K562 (cell line): Measurements from ENCODE around the gene CHD8. TPM values are rescaled to one million over a fixed set of nuclear protein-coding genes. Genes with fewer than 3 reads are reported as not detected.
A peak's percentile ranks its signal among the peaks of the same experiment; 100 is the strongest.

ENCODE experiments used
- ATF7 ChIP-seq: fragments of 450-650 bp; IDR thresholded peaks from 2 replicates; pipeline ENCODE4 v1.7.1; 2014; ENCODE audit warnings: mild to moderate bottlenecking, moderate library complexity
- BACH1 ChIP-seq: fragments of 200-800 bp; sonication (Bioruptor generic); IDR thresholded peaks from 2 replicates; pipeline ENCODE4 v1.6.1; 2016; ENCODE audit warnings: missing genetic modification characterization, missing compliant biosample characterization
- EGR1 ChIP-seq: fragments of 450-650 bp; conservative IDR thresholded peaks from 2 replicates; pipeline ENCODE4 v1.6.1; 2017; ENCODE audit warnings: mild to moderate bottlenecking
- IFI16 ChIP-seq: fragments of 250-450 bp; sonication (Bioruptor Pico); IDR thresholded peaks from 2 replicates; pipeline ENCODE4 v2.1.2; 2022; ENCODE audit warnings: mild to moderate bottlenecking, inconsistent platforms
- PHF8 ChIP-seq: fragments of 200-600 bp; sonication (generic); IDR thresholded peaks from 2 replicates; pipeline ENCODE4 v1.6.1; 2012; ENCODE audit warnings: mixed run types, mild to moderate bottlenecking, inconsistent platforms, low read length, moderate library complexity, borderline replicate concordance
- SUPT5H ChIP-seq: fragments of 450-650 bp; IDR thresholded peaks from 2 replicates; pipeline ENCODE4 v1.6.1; 2016
- U2AF1 ChIP-seq: fragments of 200-400 bp; formaldehyde crosslinking; optimal IDR thresholded peaks from 2 replicates; pipeline ENCODE3; 2017; ENCODE audit warnings: mild to moderate bottlenecking, low read depth, low read length, moderate library complexity
- ZBTB7A ChIP-seq: IDR thresholded peaks from 2 replicates; pipeline ENCODE4 v1.6.1; 2011; ENCODE audit warnings: low read depth, mild to moderate bottlenecking, low read length, moderate library complexity, borderline replicate concordance; ENCODE audit not compliant: control insufficient read depth
- polyA plus RNA-seq, 8 experiments: library from polyadenylated mRNA; depleted of rRNA in 4 of 8; stranded (reverse) in 5 of 8; unstranded in 3 of 8; fragments of >200 nt; fragmentation: Nextera tagmentation in 2 of 8; fragmentation: Illumina TruSeq in 1 of 8; extraction: Ambion mirVana in 2 of 8; extraction: Trizol in 1 of 8; gene quantifications; 2 replicates each; pipeline versions ENCODE4 v1.2.1 to v1.2.3, GENCODE V29; 2011 to 2014; ENCODE audit warnings: inconsistent platforms in 1 of 8, missing spikeins in 1 of 8
- total RNA-seq, 7 experiments: library from RNA; depleted of rRNA in 6 of 7; stranded (reverse); fragments of >200 nt in 6 of 7; fragmentation: Illumina TruSeq in 2 of 7; extraction: Trizol in 2 of 7; gene quantifications; 2 replicates each; pipeline versions ENCODE4 v1.2.1 to v1.2.3, GENCODE V29; 2011 to 2021; ENCODE audit warnings: low replicate concordance in 1 of 7
- TF ChIP-seq, protein P1 (sequence below), 3 experiments: fragments of 200-800 bp in 1 of 3; sonication (Bioruptor generic) in 1 of 3; sonication (generic) in 1 of 3; formaldehyde crosslinking in 1 of 3; IDR thresholded peaks; 2 replicates each; pipeline versions ENCODE4 v1.6.1 to v1.8.0; 2016 to 2022; ENCODE audit warnings: mild to moderate bottlenecking in 2 of 3, missing compliant biosample characterization in 2 of 3, missing genetic modification characterization in 2 of 3, missing genetic modification reagents in 1 of 3
- TF ChIP-seq, protein P2 (sequence below): IDR thresholded peaks from 2 replicates; pipeline ENCODE4 v1.6.1; 2016; ENCODE audit warnings: missing genetic modification characterization, missing compliant biosample characterization
- TF ChIP-seq, protein P3 (sequence below): fragments of 250-450 bp; sonication (Bioruptor Pico); IDR thresholded peaks from 2 replicates; pipeline ENCODE4 v1.9.0; 2021; ENCODE audit warnings: mild to moderate bottlenecking, inconsistent platforms
- TF ChIP-seq, protein P4 (sequence below), 2 experiments: fragments of 450-650 bp; formaldehyde crosslinking in 1 of 2; IDR thresholded peaks; 2 replicates each; pipeline versions ENCODE4 v1.4.0 to v1.6.1; 2014 to 2020; ENCODE audit warnings: mild to moderate bottlenecking in 2 of 2, borderline replicate concordance in 1 of 2, low read depth in 1 of 2

CHD8 gene
- total and polyA plus RNA-seq, 9 of the 15 experiments (the other 6 are each of a cell fraction or from before 2014, with no cell fraction given) = 11.1 to 51.2 (median 32.8) TPM

DNA sequence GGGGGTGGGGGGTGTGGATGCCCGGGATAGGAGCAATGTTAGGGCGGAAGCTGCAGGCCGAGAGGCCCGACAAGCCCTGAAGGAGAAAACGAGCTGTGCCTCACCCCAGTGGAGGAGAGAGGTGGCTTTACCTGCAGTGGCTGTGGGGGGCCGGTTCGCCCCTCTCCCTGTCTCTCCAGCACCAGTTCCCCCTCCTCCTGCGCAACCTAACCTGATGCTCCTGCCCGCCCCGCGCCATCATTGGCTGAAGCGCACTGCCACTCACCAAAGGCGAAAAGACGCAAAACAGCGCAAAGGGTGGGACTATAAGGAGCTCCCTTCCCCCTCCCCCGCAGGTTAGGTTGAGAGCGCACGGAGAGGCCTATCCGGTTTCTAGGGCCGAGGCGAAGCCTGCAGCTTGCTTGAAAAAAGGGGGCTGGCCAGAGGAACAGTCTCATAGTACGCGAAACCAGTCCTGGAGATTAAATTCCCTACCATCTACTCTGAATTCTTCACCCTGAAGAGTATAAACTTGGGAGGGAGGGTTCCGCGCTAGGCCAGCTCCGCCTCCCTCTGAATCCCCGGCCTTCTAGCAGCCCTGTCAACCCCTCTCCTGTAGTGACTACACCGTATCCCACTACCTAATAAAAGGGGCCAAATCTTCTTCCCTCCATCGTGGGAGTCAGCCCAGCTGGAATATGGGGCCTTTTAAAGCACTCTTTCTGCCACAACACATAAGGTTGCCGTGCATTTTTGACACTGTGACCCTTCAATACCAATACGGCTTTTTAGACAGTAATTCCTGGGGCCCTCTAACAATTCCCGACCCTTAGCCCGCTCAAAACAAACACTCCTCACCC is 18.6 kb downstream of the CHD8 start (continued):
- TF ChIP-seq, protein P1, sequence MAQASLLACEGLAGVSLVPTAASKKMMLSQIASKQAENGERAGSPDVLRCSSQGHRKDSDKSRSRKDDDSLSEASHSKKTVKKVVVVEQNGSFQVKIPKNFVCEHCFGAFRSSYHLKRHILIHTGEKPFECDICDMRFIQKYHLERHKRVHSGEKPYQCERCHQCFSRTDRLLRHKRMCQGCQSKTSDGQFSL (CRISPR knock-in tag; IDR thresholded peaks at IDR 0.05) = peak; percentile 66; the same call in 1 of the 2 replicates
- TF ChIP-seq, protein P1 (tag; IDR thresholded peaks at IDR 0.05) = peak in 1 of 2 experiments; percentile 65; a peak in 1 of 4 replicates
- TF ChIP-seq, protein P2, sequence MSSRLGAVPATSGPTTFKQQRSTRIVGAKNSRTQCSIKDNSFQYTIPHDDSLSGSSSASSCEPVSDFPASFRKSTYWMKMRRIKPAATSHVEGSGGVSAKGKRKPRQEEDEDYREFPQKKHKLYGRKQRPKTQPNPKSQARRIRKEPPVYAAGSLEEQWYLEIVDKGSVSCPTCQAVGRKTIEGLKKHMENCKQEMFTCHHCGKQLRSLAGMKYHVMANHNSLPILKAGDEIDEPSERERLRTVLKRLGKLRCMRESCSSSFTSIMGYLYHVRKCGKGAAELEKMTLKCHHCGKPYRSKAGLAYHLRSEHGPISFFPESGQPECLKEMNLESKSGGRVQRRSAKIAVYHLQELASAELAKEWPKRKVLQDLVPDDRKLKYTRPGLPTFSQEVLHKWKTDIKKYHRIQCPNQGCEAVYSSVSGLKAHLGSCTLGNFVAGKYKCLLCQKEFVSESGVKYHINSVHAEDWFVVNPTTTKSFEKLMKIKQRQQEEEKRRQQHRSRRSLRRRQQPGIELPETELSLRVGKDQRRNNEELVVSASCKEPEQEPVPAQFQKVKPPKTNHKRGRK (tag) = no peak
- TF ChIP-seq, protein P3, sequence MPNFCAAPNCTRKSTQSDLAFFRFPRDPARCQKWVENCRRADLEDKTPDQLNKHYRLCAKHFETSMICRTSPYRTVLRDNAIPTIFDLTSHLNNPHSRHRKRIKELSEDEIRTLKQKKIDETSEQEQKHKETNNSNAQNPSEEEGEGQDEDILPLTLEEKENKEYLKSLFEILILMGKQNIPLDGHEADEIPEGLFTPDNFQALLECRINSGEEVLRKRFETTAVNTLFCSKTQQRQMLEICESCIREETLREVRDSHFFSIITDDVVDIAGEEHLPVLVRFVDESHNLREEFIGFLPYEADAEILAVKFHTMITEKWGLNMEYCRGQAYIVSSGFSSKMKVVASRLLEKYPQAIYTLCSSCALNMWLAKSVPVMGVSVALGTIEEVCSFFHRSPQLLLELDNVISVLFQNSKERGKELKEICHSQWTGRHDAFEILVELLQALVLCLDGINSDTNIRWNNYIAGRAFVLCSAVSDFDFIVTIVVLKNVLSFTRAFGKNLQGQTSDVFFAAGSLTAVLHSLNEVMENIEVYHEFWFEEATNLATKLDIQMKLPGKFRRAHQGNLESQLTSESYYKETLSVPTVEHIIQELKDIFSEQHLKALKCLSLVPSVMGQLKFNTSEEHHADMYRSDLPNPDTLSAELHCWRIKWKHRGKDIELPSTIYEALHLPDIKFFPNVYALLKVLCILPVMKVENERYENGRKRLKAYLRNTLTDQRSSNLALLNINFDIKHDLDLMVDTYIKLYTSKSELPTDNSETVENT (CRISPR knock-in tag) = no peak
- peak; percentile 60; the same call in 1 of the 2 replicates for TF ChIP-seq PHF8
- peak; percentile 58 for TF ChIP-seq ATF7
- TF ChIP-seq SUPT5H = peak; percentile 67
- TF ChIP-seq U2AF1 = no peak
- TF ChIP-seq, protein P4, sequence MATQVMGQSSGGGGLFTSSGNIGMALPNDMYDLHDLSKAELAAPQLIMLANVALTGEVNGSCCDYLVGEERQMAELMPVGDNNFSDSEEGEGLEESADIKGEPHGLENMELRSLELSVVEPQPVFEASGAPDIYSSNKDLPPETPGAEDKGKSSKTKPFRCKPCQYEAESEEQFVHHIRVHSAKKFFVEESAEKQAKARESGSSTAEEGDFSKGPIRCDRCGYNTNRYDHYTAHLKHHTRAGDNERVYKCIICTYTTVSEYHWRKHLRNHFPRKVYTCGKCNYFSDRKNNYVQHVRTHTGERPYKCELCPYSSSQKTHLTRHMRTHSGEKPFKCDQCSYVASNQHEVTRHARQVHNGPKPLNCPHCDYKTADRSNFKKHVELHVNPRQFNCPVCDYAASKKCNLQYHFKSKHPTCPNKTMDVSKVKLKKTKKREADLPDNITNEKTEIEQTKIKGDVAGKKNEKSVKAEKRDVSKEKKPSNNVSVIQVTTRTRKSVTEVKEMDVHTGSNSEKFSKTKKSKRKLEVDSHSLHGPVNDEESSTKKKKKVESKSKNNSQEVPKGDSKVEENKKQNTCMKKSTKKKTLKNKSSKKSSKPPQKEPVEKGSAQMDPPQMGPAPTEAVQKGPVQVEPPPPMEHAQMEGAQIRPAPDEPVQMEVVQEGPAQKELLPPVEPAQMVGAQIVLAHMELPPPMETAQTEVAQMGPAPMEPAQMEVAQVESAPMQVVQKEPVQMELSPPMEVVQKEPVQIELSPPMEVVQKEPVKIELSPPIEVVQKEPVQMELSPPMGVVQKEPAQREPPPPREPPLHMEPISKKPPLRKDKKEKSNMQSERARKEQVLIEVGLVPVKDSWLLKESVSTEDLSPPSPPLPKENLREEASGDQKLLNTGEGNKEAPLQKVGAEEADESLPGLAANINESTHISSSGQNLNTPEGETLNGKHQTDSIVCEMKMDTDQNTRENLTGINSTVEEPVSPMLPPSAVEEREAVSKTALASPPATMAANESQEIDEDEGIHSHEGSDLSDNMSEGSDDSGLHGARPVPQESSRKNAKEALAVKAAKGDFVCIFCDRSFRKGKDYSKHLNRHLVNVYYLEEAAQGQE (IDR thresholded peaks at IDR 0.05; ENCODE audit: borderline replicate concordance) = no peak
- TF ChIP-seq, protein P4 (CRISPR knock-in tag; IDR thresholded peaks at IDR 0.05; ENCODE audit: low read depth) = 0 out of 2 replicates have a peak, but pooled peaks have one; percentile 31
- TF ChIP-seq EGR1 = peak; percentile 81
- TF ChIP-seq BACH1 = no peak
- TF ChIP-seq ZBTB7A = 0 out of 2 replicates have a peak, but pooled peaks have one; percentile 15
- TF ChIP-seq IFI16 (CRISPR knock-in tag) = no peak
